ENCODE data around the gene COL1A2. TPM values are rescaled to one million over a fixed set of nuclear protein-coding genes. Genes with fewer than 3 reads are reported as not detected.

COL1A2 gene
- total RNA-seq, 1 donor, result 11,912 TPM

DNA sequence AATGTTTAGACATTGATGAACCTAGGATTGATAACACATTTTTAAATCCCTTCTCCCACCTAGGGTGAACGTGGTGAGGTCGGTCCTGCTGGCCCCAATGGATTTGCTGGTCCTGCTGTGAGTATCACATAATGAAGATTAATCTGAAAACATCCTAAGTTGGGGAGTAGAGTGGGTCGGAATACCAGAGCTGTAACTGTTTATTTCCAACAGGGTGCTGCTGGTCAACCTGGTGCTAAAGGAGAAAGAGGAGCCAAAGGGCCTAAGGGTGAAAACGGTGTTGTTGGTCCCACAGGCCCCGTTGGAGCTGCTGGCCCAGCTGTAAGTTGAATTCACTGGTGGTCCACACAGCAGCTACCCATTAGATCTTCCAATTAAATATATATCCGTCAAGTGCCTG is 25.6 kb downstream of the COL1A2 start:
- peaks cover 72% of the 10 kb centered on the region for H4K20me1 ChIP-seq (ENCODE audit: insufficient read depth, low read length)

DNA sequence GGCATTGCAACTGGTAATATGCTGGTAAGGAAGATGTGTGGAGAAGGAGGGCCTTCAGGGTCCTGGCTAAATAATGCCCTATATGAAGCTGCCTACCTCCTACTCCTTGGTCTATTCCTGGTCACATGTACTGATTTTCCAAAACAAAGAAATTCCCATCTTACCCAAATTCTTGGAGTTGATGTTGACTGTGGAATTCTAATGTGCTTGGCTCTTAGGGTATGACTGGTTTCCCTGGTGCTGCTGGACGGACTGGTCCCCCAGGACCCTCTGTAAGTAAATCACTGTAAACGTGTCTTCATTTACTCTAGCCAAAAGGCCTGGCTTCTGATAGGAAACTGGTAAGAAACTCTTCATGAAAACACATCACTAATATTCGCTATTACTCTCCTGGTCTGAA is 27.0 kb downstream of the COL1A2 start:
- H3K4me1 ChIP-seq (ENCODE audit: insufficient read depth, low read length), result peaks cover 71% of the 10 kb centered on the region
- H3K9me3 ChIP-seq (ENCODE audit: low read depth, low read length), result no peaks in the 10 kb centered on the region
- no peak for DNase-seq (ENCODE audit: insufficient read length, low spot score, missing footprints)
- H2AFZ ChIP-seq (ENCODE audit: low read length), result no peak overlapping the region
- TF ChIP-seq CTCF (IDR thresholded peaks at IDR 0.05; ENCODE audit: extremely low read depth, low read depth, low read length), result no peak
- H3K4me3 ChIP-seq (ENCODE audit: insufficient read depth, low read length), result no peak overlapping the region
- no peak overlapping the region for H3K4me2 ChIP-seq (ENCODE audit: insufficient read depth, low read length)
- H3K27ac ChIP-seq (ENCODE audit: low read depth, low read length), result peak overlapping the region; percentile 92
- H3K79me2 ChIP-seq (ENCODE audit: insufficient read depth, low read length), result peaks cover 13% of the 10 kb centered on the region
- peaks cover 100% of the 10 kb centered on the region for H3K36me3 ChIP-seq (ENCODE audit: insufficient read depth, low read length)
- peaks cover 71% of the 10 kb centered on the region for H4K20me1 ChIP-seq (ENCODE audit: insufficient read depth, low read length)
- no peaks in the 10 kb centered on the region for H3K27me3 ChIP-seq (ENCODE audit: insufficient read depth, low read length)

More for the DNA sequence above, 25.6 kb downstream of the COL1A2 start:
- no peak for TF ChIP-seq CTCF (IDR thresholded peaks at IDR 0.05; ENCODE audit: extremely low read depth, low read depth, low read length)
- Histone ChIP-seq H3K27me3 (ENCODE audit: insufficient read depth, low read length) (no peaks in the 10 kb centered on the region), H3K36me3 (ENCODE audit: insufficient read depth, low read length) (peaks cover 100% of the 10 kb centered on the region), H3K27ac (ENCODE audit: low read depth, low read length) (peak overlapping the region; percentile 65), H3K9me3 (ENCODE audit: low read depth, low read length) (no peaks in the 10 kb centered on the region), H2AFZ (ENCODE audit: low read length) (no peak overlapping the region), H3K79me2 (ENCODE audit: insufficient read depth, low read length) (peaks cover 18% of the 10 kb centered on the region), H3K4me1 (ENCODE audit: insufficient read depth, low read length) (peaks cover 84% of the 10 kb centered on the region), H3K4me3 (ENCODE audit: insufficient read depth, low read length) (no peak overlapping the region), H3K4me2 (ENCODE audit: insufficient read depth, low read length) (no peak overlapping the region)
- no peak for DNase-seq (ENCODE audit: insufficient read length, low spot score, missing footprints)

DNA sequence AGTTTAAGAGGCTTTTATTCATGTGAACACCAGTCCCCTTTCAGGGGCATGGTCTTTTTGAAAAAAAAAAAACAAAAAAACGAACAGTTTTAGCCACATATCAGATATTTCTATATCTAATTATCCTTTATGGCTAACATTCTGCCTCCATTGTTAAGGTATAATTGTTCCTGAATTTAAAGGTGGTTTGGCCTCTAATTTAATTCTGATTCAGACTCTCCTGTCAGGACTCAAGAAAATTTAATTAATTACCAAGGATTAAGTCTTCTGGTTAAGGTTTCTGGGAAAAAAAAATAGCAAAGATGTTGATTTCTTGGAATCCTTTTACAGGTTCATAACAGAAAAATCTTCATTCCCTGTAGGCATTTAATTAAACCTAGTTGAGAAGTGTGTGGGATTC is 27.4 kb downstream of the COL1A2 start:
- Histone ChIP-seq H3K4me2 (ENCODE audit: insufficient read depth, low read length) (no peak overlapping the region), H3K27ac (ENCODE audit: low read depth, low read length) (peak overlapping the region; percentile 92), H3K79me2 (ENCODE audit: insufficient read depth, low read length) (peaks cover 13% of the 10 kb centered on the region), H3K4me1 (ENCODE audit: insufficient read depth, low read length) (peaks cover 70% of the 10 kb centered on the region), H3K36me3 (ENCODE audit: insufficient read depth, low read length) (peaks cover 100% of the 10 kb centered on the region), H3K9me3 (ENCODE audit: low read depth, low read length) (no peaks in the 10 kb centered on the region), H4K20me1 (ENCODE audit: insufficient read depth, low read length) (peaks cover 70% of the 10 kb centered on the region), H3K4me3 (ENCODE audit: insufficient read depth, low read length) (no peak overlapping the region), H3K27me3 (ENCODE audit: insufficient read depth, low read length) (no peaks in the 10 kb centered on the region), H2AFZ (ENCODE audit: low read length) (no peak overlapping the region)
- TF ChIP-seq CTCF (IDR thresholded peaks at IDR 0.05; ENCODE audit: extremely low read depth, low read depth, low read length), result no peak
- no peak for DNase-seq (ENCODE audit: insufficient read length, low spot score, missing footprints)

DNA sequence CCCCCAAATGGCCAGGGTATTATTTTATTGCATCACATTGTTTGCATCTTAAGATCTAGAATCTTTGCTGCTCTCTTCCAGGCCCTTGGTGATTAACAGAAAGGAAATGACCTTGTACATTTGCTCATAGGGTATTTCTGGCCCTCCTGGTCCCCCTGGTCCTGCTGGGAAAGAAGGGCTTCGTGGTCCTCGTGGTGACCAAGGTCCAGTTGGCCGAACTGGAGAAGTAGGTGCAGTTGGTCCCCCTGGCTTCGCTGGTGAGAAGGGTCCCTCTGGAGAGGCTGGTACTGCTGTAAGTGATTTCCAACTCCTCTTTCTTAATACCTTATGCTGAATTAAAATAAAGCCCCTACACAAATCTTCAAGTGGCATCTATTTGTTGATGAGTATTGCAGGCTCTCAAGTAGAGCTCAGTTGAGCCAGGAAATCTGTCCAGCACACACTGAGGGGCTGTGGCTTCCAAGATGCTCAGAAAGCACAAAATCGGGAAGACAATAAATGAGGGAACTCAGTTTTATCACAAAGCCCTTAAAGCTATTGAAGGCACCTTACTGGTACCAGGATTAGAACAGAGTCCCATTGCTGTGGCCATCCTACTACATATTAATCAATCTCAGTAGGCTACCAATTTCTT is 28.2 kb downstream of the COL1A2 start:
- Histone ChIP-seq H3K27me3 (ENCODE audit: insufficient read depth, low read length) (no peaks in the 10 kb centered on the region), H4K20me1 (ENCODE audit: insufficient read depth, low read length) (peaks cover 68% of the 10 kb centered on the region), H3K4me2 (ENCODE audit: insufficient read depth, low read length) (no peak overlapping the region), H3K36me3 (ENCODE audit: insufficient read depth, low read length) (peaks cover 100% of the 10 kb centered on the region), H3K4me3 (ENCODE audit: insufficient read depth, low read length) (no peak overlapping the region), H3K79me2 (ENCODE audit: insufficient read depth, low read length) (peaks cover 6% of the 10 kb centered on the region), H3K27ac (ENCODE audit: low read depth, low read length) (peak overlapping the region; percentile 92), H3K4me1 (ENCODE audit: insufficient read depth, low read length) (peaks cover 62% of the 10 kb centered on the region), H3K9me3 (ENCODE audit: low read depth, low read length) (no peaks in the 10 kb centered on the region), H2AFZ (ENCODE audit: low read length) (no peak overlapping the region)
- TF ChIP-seq CTCF (IDR thresholded peaks at IDR 0.05; ENCODE audit: extremely low read depth, low read depth, low read length), result no peak
- DNase-seq (ENCODE audit: insufficient read length, low spot score, missing footprints), result no peak
